Astrocyte of the cerebellum (primary cell): ENCODE measurements around the gene RAB40B.

Source experiments
- DNase-seq: peaks from one replicate; pipeline ENCODE4 v3.0.0-alpha.2; 2011; ENCODE audit warnings: low read depth
- H3K4me3 ChIP-seq: 2 replicates; pipeline ENCODE4 v1.5.1; 2011; ENCODE audit warnings: mild to moderate bottlenecking, low read depth, low read length, moderate library complexity
- in situ Hi-C: cut with HindIII; loops from 2 replicates; pipeline ENCODE4 v1.10.0; 2017; ENCODE audit warnings: low sequenced_read_pairs
- TF ChIP-seq, protein P1 (sequence below): IDR thresholded peaks from 2 replicates; pipeline ENCODE4 v1.5.1; 2012; ENCODE audit warnings: low read length, low read depth, moderate library complexity, mild to moderate bottlenecking; ENCODE audit errors: missing control alignments

RAB40B gene

DNA sequence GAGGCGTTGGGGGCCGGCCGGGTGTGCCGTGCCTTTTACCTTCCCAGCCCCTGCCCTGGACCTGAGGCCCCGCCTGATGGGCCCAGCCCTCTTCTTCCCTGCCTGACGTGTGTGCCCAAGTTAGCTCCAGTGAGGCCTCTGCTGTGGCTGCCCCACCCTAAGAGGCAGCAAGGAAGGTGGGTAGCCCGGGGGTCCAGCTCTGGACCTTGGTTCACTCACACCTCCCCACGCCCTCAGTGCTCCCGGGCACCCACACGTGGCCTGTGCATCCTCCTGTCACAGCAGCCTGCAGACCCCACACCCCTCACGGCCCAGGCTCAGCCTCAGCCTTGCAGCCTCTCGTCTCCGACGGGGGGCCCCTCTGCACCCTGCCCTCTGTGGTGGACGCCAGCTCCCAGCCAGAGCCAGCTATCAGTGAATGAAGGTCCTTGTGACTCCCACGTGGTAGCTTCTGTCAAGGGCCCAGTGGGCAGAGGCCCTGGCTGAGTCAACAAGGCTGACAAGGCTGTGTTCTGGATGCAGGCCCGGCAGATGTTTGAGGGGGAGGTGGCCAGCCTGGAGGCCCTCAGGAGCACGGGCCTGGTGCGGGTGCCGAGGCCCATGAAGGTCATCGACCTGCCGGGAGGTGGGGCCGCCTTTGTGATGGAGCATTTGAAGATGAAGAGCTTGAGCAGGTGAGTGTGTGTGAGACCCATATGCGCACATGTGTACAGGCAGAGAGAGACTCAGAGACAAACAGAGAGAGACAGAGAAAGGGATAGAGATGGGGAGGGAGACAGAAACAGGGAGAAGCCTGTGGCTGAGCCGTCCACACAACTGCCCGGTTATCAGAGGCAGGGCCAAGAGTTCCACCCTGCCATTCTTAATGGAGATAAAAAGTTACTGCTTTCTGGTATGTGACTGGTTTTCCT lies 39.7 kb upstream of the RAB40B start:
- DNase-seq = no peak
- in situ Hi-C loops = no loop called here
- TF ChIP-seq, protein P1, sequence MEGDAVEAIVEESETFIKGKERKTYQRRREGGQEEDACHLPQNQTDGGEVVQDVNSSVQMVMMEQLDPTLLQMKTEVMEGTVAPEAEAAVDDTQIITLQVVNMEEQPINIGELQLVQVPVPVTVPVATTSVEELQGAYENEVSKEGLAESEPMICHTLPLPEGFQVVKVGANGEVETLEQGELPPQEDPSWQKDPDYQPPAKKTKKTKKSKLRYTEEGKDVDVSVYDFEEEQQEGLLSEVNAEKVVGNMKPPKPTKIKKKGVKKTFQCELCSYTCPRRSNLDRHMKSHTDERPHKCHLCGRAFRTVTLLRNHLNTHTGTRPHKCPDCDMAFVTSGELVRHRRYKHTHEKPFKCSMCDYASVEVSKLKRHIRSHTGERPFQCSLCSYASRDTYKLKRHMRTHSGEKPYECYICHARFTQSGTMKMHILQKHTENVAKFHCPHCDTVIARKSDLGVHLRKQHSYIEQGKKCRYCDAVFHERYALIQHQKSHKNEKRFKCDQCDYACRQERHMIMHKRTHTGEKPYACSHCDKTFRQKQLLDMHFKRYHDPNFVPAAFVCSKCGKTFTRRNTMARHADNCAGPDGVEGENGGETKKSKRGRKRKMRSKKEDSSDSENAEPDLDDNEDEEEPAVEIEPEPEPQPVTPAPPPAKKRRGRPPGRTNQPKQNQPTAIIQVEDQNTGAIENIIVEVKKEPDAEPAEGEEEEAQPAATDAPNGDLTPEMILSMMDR = no peak
- no peak overlapping the region for H3K4me3 ChIP-seq

DNA sequence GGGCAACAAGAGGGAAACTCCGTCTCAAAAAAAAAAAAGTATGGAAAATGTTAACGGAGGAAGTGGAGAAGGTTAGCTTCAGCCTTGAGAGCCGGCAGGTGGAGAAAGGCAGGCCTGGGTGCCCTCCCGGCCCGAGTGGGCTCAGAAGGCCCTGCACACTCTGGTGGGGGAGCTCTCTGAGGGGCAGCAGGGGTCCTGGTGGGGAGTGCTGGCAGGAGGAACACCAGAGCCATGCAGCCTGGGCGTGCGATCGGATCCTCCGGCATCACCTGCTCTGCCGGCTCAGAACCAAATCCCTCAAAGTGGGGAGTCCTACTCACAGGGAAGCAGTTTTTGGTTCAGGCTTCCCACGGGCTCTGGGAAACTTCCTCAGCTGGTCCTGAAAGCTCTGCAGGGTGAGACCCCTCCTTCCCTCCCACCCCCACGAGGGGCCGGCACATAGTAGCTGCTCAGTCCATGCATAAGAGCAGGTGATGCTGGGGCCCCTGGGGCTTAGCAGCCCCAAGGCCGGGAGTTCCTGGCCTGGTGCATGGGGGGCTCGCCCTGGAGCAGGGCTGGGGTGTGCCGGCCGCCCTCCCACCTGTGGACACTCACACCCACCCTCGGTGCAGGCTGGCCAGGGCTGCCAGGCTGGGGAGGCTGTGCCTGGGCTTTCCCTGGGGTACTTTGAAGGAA lies 38.1 kb upstream of the RAB40B start:
- no peak overlapping the region for H3K4me3 ChIP-seq
- DNase-seq = no peak
- TF ChIP-seq, protein P1 = no peak
- in situ Hi-C loops = no loop called here

DNA sequence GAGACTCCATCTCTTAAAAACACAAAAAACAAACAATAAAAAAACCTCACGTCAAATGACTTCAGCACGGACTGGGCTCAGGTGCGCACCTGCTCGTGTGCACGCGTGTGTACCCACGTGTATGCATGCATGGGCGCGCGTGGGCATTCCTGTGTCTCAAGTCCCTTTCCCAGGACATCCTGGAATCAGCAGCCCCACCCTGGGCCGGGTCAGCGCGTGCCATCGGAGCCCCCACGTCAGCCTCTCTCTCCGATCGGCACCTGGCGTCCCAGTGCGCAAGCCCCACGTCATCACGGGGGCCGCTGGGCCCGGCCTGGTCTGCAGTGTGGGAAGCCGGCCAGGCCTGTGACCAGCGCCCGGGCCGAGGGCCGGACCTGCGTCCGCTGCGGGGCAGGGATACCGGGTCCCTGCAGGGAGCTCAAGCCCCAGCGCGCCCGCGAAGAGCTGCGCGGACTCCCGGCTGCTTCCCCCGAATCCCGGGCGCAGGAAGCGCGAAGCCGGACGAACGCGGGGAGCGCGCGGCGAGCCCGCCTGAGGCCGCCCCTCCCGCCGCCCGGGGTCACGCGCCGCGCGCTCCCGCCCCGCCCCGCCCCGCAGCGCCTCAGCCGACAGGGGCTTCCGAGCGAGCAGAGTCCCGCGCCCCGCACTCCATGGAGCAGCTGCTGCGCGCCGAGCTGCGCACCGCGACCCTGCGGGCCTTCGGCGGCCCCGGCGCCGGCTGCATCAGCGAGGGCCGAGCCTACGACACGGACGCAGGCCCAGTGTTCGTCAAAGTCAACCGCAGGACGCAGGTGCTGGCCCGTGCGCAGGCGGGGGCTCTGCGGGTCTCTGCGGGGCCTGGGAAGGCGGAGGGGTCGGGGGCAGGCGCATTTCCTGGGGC lies 36.7 kb upstream of the RAB40B start, which contains the start of gene FN3K:
Gene FN3K, plus strand, starts transcription at position 629 of the 880 bp plus-strand sequence. Its CDS starts 22 bp downstream, at position 651.
- TF ChIP-seq, protein P1 = no peak
- no peak for DNase-seq
- peak within 1 kb of the TSS; percentile 50 for H3K4me3 ChIP-seq
- in situ Hi-C loops = no loop called here

DNA sequence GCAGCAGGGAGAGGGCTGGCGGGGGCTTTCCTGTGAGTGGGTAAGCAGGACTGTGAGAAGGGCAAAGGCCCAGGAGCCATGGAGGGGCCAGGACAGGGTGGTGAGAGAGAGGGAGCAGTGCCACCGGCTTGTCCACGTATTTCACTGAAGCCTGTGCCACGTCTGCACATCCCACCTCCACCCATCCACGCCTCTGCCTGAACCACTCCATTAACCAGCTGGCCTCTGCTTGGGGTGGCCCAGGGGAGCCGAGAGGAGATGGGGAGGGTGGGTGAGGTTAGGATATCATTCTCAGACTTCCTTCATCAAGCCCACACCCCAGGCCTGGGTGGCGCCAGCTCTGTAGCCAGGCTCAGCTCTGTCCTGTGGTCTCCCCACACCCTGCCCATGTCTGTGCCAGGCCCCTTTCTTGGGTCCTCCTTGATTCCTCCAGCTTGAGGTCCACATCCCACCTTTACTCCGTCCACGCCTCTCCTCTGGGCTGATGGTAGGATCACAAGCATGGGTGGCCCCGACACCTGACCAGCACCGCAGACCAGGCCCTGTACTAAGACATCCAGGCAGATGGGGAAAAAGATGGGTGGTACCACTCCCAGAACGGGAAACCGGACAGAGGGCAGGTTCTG lies 33.7 kb upstream of the RAB40B start:
- in situ Hi-C loops = no loop called here

DNA sequence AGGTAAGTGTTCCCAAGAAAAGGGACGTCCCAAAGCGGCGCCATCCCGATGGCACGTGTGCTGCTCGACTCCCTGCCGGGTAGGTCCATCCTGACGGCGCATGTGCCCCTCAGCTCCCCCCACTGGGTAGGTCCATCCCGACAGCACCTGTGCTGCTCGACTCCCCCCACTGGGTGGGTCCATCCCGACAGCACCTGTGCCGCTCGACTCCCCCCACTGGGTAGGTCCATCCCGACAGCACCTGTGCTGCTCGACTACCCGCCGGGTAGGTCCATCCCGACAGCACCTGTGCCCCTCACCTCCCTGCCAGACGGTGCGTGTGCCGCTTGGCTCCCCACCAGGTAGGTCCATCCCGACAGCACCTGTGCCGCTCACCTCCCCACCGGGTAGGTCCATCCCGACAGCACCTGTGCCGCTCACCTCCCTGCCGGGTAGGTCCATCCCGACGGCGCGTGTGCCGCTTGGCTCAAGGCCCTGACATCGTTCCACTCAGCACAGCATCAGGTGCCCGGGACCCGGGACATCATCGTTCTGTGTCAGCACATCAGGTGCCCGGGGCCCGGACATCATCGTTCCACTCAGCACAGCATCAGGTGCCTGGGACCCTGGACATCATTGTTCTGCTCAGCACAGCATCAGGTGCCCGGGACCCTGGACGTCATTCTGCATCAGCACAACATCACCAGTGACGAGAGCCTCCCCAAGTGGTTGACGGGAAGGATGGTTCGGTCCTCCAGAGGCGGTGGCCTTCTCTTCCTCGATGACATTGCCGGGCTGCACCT lies 31.2 kb upstream of the RAB40B start:
- DNase-seq = no peak
- H3K4me3 ChIP-seq = no peak overlapping the region
- in situ Hi-C loops = no loop called here
- TF ChIP-seq, protein P1 = no peak

More for the DNA sequence above, 33.7 kb upstream of the RAB40B start:
- no peak overlapping the region for H3K4me3 ChIP-seq
- TF ChIP-seq, protein P1 = no peak
- no peak for DNase-seq
